ENCODE data around the gene KL.

KL gene

GRCh38 chr13:33087790-33088189, 71.6 kb downstream of the KL start:
- DNase-seq = no peak

DNA sequence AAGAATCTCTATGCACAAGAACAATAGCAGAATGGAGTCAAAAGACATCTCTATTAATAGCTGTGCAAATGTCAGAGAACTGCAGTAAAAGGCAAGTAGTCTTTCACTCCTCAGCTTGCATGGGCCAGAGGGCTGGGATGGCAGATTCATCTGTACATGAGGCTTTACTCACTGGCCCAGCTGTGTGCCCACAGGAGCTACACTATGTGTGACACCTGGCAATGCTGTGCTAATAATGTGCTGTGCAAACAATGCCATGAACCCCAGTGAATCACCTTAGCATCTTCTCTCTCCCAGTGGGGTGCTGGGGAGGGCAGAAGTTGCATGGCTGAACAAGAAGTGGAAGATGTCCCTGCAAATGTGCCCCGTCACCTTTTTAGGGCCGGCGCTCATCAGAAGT, 73.1 kb downstream of the KL start:
- no peak for DNase-seq

DNA sequence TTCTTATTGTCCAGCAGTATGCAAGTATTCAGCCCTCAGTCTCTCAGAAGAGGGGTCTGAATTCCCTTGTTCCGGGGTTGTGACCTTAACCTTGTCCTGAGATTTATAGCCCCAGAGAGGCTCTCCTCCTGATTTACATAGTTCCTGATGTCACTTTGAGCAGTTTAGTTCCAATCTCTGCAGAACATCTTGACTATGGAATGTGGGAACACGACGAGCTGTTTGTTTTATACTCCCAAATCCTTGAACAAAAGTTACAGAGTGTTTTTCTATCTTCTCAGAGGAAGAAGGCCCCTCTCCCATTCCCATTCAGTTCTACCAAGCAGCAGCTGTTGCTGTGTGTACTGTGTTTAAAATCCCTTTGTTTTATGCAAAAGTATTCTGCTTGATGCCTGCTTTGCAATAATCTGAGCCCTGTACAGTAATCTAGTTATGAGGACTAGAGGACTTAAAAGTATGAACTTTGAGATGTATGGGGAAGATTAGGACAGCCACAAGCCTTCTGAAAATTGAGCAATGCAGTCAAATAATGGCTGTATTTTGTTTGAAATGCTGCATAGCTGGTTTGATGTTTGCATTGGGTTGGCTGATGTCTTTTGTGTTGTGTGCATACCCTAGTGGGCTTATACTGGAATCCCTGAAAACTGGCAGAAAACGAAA, 74.7 kb downstream of the KL start:
- no peak for DNase-seq

- DNase-seq = no peak
Measured at GRCh38 chr13:33091415-33091774, 75.2 kb downstream of the KL start.

GRCh38 chr13:33092073-33092987, 76.1 kb downstream of the KL start:
- no peak for DNase-seq

DNA sequence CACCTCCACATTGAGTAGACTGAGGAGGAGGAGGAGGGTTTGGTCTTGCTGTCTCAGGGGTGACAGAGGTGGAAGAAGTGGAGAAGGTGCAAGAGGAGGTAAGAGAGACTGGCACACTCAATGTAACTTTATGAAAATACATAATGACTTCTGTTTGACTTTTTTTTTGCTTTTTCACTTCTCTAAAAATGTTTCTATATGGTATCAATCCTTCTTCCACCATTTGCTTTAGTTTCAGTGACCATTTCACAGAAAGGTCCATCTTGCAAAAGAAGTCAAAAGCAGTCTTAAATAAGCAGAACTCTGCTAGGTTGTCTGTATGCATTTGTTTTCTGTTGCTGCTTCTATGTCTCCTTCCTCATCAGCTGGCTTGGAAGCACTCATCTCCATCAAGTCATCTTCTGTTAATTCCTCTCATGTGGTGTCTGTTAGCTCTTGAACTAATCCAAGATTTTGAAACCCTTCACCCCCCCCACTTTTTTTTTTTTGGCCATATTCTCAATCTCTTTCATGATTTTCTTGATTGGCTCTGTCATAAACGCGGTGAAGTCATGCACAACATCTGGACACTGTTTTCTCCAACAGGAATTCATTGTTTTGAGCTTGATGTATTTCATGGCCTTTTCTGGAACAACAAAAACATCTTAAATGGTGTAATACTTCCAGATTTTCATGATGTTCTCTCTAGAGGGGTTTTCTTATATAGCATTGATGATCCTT, 80.8 kb downstream of the KL start:
- DNase-seq = no peak

DNA sequence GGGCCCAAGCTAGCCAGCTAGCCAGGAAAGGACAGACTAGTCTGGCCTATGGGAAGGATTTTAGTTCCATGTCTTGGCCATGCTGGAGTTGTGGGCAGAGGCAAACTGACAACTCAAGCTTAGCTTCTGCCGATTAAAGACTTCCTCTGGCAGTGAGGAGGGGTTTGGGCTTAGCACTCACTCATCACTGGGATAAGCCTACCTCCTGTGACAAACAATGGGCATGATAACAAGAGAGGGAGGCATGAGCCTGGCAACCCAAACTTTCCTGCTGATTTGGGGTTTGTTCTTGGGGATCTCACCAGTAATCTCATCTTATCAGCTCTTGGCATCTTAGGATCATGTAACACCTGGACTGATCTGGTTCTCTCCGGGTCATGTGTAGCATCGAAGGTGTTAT, 83.6 kb downstream of the KL start:
- DNase-seq = no peak

DNA sequence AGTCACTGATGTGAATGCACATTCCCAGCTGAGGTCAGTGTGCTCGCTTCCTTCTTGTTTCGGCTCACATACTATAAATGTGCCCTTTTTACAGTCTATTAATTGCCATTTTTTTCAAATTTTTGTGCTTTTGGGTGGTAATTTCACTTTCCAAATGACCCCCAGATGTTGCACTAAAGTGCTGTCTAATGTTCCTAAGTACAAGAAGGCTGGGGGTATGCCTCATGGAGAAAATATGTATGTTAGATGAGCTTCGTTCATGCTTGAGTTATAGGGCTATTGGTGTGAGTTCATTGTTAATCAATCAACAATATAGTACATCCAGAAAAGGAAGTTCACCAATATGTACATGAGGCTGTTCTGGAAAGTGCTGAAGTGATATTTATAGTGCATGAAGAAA, 84.7 kb downstream of the KL start:
- no peak for DNase-seq

- no peak for DNase-seq
Measured at GRCh38 chr13:33101835-33102234, 85.6 kb downstream of the KL start.

DNA sequence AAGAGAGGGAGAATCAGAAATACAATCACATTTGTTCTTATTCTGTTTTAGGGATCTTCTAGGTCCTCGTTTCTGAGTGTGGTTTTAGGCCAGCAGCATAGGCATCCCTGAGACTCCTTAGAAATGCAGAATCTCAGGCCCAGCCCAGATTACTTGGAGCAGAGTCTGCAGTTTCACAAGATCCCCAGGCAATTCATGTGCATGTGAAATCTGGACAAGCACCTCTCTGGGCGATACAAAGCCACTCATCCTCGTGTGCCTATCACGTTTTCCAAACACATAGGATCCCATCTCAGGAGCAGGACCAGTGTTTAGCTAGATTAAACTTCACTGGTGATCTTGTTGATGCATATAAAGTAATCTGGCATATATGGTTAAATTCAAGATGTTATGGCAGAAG, 87.2 kb downstream of the KL start:
- no peak for DNase-seq

DNA sequence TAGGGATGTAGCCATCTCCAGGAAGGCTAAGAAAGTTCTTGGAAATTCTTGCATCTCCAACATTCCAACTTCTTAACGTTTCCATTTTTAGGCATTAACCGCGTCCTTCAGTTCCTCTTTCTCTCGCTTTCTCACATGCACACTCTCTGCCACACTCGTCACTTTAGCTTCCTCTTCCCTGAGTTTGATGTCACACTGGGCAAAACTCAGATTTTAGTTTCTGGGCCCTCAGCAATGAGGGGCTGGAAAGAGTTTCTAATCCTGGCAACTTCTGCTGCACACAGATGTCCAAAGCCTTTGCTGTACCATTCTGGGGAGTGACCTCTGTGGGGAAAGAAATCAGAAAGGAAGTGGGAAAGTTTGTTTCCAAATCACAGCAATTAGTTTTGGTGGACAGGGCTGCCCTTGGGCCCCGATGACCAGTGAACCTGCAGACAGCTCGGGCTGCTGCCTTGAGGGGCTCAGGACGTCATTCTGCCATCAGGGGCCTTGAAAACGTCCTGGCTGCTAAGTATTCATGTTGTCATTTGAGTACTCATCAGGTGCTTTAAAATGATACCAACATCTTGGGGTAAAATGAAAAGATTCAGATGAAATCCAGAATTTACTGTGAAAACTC, 89.3 kb downstream of the KL start:
- DNase-seq = no peak

GRCh38 chr13:33106656-33107360, 90.6 kb downstream of the KL start:
- no peak for DNase-seq

DNA sequence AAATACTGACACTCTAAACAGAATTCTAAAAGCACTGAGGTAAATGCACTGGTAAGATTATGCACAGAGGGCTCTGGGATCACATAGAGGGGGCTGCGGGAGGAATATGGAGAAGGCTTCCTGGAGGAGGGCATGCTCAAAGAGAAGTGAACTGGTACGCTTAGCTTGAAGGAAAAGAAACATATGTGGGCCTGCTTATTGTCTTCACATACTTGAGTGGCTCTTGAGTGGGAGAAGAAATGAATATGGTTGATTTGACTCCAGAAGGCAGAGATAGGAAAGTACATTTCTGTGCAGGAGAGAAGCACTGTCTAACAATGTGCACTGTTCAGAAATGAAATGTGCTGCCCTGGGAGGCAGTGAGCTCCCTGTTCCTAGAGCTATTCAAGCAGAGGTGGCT, 91.1 kb downstream of the KL start:
- no peak for DNase-seq

GRCh38 chr13:33108620-33109019, 92.4 kb downstream of the KL start:
- DNase-seq = no peak

DNA sequence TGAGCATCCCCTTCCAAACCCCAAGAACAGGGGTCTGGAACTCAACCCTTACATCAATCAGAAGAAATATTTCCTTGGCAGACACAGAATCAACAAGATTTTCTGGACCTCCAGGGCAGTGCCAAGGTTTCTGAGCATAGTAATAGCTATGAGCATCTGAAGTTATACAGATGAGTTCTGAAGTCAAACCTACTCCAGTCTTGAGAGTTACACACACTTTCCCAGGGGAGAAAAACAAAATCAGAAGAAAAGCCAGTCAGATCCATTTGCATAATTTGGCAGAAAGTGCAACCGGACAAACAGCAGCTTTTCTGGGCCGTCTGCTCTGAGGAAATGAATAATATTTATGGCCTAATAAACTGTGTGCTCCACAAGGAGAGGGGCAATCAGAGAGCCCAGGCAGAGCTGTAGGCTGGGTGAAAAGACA, 93.1 kb downstream of the KL start:
- no peak for DNase-seq

- DNase-seq = no peak
Measured at GRCh38 chr13:33109801-33110200, 93.6 kb downstream of the KL start.

GRCh38 chr13:33110386-33110712, 94.1 kb downstream of the KL start:
- no peak for DNase-seq

DNA sequence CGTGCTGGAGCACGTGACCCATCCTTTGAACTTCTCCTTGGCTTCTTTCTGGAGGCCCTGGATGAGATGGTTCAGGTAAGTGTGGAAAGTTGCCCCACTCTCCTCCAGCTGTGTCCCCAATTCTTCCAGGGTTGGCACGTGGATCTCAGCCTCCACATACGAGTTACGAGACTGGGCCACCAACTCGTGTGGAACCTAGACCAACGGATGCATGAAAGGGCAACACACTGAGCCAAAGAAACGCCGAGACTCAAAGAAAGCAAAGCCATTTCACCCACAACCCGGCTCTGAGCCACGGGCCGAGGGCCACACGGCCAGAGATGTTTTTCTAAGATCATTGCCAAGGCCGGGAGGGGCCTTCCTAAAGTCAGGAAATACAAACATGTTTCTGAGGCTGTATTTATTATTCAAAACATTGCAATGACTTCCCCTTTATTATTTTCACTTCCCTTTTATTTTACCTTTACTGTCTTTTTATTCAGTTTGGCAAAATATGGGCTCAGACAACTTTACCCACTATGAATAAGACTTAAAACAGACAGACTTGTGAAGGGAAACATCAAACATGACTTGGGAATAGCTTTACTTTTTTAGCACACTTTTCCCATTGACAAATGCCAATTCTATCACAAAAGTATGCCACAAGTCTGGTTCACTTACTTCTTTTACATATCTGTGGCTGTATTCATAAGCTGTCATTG, 94.6 kb downstream of the KL start:
- no peak for DNase-seq

DNA sequence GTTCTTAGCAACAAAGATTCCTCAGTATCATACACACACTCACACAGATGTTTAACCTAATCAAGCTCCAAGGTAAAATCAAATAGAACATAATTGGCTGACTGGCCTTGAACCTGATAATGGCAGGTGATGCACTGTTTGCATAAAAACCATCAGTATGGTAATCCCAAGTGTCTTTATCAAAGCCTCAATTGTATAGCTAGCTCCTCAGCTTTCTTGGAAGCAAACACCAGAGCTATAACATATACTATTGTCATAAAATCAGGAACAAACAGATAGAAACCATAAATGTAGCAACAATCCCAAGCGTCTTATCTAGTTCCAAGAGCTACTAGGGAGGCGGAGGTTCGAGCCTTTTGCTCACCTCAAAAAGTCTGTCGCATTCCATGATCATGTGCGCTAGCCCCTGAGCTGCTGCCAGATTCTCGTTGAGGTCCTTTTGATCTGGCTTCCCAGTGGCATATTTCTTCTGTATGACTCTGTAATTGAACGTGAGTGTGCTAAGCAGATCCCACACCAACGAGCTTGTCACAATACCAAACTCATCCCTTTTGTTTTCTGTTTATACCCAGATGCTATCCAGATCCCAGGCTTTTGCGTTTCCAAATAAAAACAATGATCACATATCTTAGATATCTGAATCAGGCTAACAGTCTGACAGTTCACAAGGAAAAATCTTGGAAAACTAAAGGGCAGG, 95.3 kb downstream of the KL start:
- DNase-seq = no peak

- no peak for DNase-seq
Measured at GRCh38 chr13:33112766-33113165, 96.5 kb downstream of the KL start.

DNA sequence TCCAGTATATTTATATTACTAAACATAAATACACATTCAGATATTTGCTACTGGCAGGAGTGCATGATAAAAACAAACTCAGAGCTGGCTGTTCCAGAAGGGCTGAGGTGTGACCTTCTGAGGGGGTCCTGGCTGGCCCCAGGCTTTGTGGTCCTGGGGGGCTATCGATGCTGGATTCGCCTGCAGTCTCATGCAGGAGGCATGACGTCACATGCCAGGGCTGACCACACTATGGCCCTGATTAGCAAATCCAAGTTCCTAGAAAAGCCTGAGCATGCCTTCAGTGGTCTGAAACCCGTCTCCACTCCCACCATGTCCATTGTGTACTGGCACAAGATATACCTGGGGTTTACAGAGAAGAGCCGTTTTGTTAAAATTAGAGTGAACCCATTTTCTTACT, 97.9 kb downstream of the KL start:
- no peak for DNase-seq

- no peak for DNase-seq
Measured at GRCh38 chr13:33115274-33115673, 99.1 kb downstream of the KL start.
